ENCODE data around the gene LINGO3. TPM values are rescaled to one million over a fixed set of nuclear protein-coding genes. Genes with fewer than 3 reads are reported as not detected.

The LINGO3 gene
- total RNA-seq, 1 experiment from 2014 or later = not detected

DNA sequence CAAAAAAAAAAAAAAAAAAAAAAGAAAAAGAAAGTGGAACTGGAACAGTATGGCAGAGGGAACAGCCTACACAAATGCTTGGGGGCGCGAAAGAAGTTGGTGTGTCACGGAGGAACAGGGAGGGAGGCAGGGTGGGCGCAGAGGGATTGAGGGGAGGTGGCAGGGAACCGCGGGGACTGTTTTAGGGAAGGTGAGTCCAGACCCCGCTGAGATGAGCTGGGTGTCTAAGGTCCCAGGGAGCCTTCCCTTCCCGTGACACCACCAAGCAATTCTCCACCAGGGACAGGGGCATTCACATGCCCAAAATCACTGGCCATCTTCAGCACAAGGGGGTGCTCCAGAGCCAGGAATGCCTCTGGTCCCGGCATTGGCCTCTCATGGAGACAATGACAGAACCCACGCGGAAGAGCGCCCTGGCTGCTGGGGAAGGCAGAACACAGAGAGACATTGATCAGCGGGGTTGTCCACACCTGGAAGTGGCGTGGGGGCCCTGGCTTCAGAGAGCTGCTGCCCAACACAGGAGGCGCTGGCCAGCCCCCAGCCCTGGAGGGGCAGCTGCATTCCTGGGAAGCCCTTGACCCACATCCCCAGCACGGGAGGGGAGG, 32.9 kb downstream of the LINGO3 start:
- DNase-seq (ENCODE audit: low read depth) = peak; percentile 32
- in situ Hi-C loops (cut with HindIII; ENCODE audit: low pct_unique_long_range_greater_than_20kb, low sequenced_read_pairs) = no loop called here

DNA sequence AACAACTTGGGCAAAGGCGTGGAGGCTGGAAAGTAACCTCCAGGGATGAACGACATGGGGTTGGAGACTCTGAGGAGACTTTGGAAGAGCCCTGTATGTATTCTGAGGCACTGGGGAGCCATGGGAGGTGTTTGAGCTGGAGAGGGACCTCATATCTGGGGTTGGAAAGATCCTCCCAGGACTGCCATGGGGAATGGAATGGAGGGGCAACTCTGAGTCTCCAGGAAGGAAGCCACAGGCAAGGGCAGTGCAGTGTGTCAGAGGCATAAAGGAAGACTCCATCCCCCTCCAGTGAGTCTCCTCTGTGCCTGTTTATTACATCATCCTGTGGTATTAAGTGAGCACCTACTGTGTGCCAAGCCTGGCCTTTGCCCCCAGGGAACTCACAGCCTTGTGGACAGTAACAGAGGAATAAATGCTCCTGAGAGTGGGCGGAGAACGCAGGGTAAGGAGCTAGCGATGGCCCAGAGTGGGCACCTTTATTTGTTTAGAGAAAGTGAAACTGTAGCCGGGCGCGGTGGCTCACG, 33.7 kb downstream of the LINGO3 start:
- in situ Hi-C loops (cut with HindIII; ENCODE audit: low pct_unique_long_range_greater_than_20kb, low sequenced_read_pairs) = no loop called here
- no peak for DNase-seq (ENCODE audit: low read depth)

DNA sequence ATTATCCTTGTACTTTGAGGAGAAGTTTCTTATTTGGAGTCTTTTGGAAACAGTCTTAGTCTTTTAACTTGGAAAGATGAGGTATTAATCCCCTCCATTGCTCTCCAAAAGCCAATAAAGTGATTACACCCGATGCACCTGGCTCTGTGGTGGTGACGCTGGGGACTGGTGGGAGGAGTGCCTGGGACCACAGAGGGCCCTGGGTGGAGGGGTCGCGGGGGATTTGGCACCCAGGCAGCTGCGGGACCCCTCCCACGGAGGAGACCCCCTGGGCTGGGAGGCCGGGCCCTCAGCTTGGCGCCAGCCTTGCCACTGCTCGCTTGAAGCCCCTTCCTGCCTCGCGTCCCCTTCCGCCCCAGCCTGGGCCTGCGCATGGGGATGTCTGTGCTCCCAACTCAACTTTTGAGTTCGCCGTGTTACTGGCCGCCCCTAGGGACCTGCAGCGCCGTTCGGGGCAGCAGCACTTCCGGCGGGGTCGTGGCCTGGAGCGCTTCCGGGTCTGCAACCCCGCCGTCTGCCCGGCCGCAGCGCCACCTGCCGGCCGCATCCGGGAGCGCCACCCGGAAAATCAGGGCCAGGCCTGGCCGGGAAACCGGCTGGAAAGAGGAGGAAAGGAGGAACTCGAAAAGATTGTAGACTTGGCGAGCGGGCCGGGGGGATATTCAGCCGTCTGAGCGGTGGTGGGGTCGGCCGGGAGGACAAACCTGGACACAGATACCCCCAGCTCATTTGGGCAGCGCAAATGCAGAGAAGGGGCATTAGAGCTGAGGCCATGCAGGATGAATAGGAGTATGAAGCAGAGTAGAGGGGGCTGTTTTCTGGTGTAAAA, 34.4 kb downstream of the LINGO3 start:
- peak; percentile 54 for DNase-seq (ENCODE audit: low read depth)
- in situ Hi-C loops (cut with HindIII; ENCODE audit: low pct_unique_long_range_greater_than_20kb, low sequenced_read_pairs) = no loop called here

DNA sequence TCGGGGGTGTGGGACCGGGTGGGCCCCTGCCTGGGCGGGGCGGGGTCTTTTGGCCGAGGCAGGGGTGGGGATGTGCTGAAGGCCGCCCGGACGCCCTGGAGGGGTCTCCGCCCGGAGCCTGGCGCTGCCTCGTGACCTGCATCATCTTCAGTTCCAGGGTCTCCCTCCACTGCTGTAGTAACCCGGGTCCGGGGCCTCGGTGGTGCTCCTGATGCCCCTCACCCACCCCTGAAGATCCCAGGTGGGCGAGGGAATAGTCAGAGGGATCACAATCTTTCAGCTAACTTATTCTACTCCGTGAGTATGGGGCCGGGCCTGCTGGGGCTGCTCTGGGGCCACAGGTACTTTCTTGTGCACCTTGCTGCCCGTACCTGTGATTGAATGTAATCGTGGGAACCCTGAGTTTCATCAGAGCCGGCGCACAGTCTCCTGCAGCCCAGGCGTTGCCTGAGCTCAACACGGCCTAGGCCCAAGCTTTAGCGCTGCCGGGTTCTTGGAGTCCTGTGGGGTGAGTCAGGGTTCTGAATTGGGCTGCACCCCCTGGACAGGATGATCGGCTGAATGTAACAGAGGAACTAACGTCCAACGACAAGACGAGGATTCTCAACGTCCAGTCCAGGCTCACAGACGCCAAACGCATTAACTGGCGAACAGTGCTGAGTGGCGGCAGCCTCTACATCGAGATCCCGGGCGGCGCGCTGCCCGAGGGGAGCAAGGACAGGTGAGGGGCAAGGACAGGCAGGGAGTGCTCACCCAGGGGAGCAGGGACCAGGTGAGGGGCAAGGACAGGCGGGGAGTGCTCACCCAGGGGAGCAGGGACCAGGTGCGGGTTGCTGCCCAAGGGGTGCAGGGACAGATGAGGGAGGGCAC, 36.5 kb downstream of the LINGO3 start:
- DNase-seq (ENCODE audit: low read depth) = no peak
- in situ Hi-C loops (cut with HindIII; ENCODE audit: low pct_unique_long_range_greater_than_20kb, low sequenced_read_pairs) = no loop called here

DNA sequence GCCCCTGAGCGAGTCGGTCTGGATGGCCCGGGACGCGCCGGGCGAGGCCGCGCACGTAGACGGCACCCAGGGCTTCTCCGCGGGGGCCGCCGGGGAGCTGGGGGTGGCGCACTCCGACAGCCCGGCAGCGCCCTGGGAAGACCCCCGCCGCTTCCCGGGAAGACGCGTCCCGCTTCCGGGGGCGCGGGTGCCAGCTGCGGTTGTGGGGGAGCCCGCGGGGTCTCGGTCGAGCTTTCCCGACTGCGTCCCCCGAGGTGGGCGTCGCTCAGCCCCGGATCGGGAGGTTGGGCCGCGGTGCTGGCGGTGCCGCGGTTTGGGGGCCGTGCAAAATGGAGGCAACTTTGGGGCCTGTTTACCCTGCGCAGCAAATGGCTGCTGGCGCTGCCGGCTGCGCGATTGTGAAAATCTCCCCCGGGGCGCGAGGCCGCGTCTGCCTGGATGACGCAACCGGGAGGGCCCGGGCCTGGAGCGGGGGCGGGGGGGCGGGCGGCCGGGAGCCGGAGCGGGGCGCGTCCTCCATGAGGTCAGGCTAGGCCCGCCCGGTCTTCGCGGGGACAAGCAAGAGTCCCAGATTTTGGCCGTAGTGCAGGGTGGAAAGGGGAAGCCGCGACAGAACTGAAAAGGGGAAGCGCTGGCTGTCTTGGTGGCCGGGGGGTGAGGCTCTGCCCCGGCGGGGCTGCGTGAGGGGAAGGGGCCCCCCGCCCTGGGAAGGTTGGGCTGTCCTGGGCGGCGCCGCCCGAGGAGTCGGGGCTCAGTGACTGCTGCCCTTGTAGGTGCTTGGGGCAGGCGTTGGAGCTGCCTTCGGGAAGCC, 37.3 kb downstream of the LINGO3 start:
- no peak for DNase-seq (ENCODE audit: low read depth)
- in situ Hi-C loops (cut with HindIII; ENCODE audit: low pct_unique_long_range_greater_than_20kb, low sequenced_read_pairs) = no loop called here

DNA sequence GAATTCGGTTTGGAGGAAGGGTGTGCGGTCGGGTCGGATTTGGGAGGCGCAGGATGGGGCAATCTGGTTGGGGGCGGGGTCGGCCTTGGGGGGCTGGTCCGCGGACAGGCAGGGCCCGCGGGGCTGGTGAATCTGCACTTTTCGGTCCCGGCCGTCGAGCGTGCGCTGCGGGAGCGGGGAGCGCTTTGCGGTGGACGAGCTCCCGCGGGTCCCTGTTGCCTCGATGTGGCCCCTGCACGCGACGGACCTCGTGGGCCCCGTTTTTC, 37.9 kb downstream of the LINGO3 start:
- in situ Hi-C loops (cut with HindIII; ENCODE audit: low pct_unique_long_range_greater_than_20kb, low sequenced_read_pairs) = no loop called here
- no peak for DNase-seq (ENCODE audit: low read depth)

DNA sequence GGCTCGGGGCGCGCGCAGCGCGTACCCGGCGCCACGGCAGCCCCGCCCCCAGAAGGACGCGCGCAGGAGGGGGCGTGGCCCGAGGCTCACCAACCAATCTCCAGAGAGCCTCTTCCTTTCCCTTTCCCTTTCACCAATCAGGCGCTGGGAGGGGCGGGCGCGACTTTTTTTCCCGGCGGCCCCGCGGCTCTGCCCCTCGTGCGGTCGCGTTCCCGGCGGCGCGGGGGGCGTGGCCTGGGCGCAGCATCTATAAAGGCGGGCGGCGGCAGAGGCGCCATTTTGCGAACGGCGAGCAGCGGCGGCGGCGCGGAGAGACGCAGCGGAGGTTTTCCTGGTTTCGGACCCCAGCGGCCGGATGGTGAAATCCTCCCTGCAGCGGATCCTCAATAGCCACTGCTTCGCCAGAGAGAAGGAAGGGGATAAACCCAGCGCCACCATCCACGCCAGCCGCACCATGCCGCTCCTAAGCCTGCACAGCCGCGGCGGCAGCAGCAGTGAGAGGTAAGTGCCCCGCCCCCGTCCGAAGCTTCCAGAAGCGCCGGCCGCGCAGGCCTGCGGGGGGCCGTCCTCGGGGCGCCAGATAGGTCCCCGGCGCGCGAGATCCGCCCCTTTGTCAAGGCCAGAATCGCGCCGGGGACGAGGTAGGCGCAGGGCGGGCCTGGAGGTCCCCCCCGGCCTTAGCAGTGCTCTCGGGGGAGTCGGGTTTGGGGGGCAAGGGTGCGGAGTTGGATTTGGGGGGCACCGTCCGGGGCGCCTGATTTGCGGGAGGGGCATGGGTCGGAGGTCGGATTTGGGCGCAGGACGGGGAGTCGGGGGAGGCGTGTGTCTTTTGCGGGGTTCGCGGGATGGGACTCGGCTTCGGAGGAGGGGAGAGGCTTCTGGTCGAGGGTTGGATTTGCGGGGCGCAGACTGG, 38.5 kb downstream of the LINGO3 start:
- peak; percentile 93 for DNase-seq (ENCODE audit: low read depth)
- in situ Hi-C loops (cut with HindIII; ENCODE audit: low pct_unique_long_range_greater_than_20kb, low sequenced_read_pairs) = no loop called here

DNA sequence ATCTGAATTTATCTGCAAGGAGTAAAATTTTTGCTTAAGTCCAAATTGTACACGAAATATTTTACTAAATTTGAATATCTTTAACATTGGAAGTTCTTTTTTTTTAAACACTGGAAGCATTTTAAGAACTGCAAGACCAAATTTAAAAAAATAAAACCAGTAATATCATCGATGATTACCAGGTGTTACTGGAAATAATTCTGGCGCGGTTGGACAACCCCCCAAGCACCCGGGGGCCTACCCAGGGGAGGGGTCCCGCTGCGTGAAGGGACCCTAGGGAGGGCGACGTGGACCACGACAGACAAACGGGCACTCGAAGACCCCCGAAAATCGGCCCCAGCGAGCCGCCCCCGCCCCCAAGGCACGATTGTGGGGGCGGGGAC, 39.1 kb downstream of the LINGO3 start:
- in situ Hi-C loops (cut with HindIII; ENCODE audit: low pct_unique_long_range_greater_than_20kb, low sequenced_read_pairs) = no loop called here
- DNase-seq (ENCODE audit: low read depth) = no peak

DNA sequence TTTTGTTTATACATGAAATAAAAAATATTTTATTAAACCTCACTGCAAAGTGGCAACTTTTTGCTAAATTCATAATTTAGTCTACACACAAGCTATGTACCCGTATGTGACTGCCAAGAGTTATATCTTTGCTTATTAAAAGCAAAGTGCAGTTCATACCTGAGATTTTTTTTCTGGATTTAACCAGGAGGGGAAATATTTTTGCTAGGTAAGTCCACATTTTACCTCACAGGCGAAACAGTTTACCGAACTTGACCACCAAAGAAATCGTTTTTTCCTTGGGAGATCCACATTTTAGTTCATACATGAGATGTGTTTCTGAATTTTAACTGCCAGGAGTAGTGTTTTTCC, 39.5 kb downstream of the LINGO3 start:
- no peak for DNase-seq (ENCODE audit: low read depth)
- in situ Hi-C loops (cut with HindIII; ENCODE audit: low pct_unique_long_range_greater_than_20kb, low sequenced_read_pairs) = no loop called here

DNA sequence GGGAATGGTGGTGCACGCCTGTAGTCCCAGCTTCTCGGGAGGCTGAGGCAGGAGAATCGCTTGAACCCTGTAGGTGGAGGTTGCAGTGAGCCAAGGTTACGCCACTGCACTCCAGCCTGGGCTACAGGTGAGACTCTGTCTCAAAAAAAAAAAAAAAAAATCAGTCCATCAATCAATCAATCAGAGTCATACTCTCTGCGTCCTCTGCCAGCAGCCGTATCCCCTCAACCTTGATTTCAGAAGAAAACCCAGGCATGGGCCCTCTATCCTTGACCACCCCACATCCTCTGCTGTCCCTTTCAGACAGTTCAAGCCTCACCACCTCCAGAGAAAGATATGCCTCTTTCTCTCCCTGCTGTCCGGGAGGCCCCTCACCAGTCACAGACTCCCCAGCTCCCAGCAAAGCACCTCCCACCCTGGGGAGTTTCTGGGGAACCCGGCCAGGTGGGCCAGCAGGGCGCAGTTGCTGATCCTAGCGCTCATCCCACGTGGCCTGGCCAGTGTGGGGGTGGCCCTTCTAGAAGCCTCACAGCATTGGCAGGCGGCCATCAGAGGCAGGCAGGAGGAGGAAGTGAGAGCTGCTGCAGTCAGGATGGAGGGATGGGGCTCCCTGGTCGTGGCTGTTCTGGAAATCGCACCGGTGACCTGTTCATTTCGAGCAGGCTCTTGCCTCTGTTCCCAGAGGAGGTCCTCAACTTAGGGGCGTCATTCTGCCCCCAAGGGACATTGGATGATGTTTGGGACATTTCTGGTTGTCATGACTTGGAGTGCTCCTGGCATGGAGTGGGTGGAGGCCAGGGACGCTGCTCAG, 41.6 kb downstream of the LINGO3 start:
- in situ Hi-C loops (cut with HindIII; ENCODE audit: low pct_unique_long_range_greater_than_20kb, low sequenced_read_pairs) = no loop called here
- no peak for DNase-seq (ENCODE audit: low read depth)

DNA sequence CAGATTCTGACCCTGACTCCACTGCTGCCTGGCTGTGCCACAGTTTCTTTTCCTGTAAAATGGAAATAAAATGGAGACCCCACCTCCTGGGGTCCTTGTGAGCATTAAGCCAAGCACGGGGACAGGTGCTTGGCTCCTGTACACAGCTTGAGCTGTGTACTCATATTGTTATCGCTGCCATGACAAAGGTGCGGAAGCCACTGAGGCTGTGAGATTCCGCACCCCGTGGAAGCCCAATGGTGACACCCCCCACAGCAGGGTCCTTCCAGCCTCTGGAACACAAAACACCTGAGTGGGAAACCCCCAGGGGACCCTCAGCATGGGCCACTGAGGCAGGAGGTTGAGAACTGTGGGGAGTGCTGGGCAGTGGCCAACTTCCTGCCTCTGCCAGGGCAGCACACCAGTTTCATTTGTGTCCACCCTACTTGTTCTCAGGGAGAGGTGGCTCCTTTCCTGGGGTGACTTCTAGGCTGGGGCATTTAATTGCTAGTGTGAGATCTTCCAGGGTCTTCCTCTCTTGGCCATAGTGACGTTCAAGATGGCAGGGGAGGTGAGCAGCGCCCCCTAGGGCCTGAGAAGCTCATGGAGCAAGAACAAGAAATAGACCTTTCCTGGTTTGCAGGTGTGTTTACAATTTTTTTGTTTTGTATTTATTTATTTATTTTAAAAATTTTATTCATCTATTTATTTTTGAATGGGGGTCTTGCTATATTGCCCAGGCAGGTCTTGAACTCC, 46.3 kb downstream of the LINGO3 start:
- no peak for DNase-seq (ENCODE audit: low read depth)
- in situ Hi-C loops (cut with HindIII; ENCODE audit: low pct_unique_long_range_greater_than_20kb, low sequenced_read_pairs) = no loop called here

DNA sequence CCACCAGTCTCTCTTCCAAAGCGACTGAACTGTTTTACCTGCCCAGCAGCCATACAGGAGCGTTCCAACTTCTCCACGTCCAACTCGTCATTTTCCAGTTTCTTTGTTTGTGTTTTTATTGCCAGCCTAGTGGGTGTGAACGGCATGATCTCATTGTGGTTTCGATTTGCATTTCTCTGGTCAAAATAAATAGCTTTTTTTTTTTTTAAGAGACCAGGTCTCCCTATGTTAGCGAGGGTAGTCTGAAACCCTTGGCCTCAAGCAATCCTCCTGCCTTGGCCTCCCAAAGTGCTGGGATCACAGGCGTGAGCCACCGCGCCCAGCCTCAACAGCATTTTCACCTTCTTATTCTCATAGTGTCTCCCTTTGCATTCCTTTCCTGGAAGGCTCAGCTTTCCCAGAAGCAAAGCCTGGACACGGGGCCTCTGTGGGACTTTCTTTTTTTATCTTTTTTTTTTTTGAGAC, 47.6 kb downstream of the LINGO3 start:
- DNase-seq (ENCODE audit: low read depth) = peak; percentile 39
- in situ Hi-C loops (cut with HindIII; ENCODE audit: low pct_unique_long_range_greater_than_20kb, low sequenced_read_pairs) = no loop called here

DNA sequence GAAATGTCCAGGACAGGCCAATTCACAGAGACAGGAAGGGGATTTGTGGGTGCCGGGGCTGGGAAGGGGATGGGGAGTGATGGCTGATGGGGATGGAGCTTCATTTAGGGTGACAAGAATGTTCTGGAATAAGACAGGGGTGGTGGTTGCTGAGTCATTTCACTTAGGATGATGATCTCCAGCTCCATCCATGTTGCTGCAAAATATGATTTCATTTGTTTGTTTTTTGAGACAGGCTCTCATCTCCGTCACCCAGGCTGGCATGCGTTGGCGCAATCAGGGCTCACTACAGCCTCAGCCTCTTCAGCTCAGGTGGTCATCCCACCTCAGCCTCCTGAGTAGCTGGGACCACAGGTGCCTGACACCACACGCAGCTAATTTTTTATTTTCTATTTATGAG, 48.6 kb downstream of the LINGO3 start:
- in situ Hi-C loops (cut with HindIII; ENCODE audit: low pct_unique_long_range_greater_than_20kb, low sequenced_read_pairs) = no loop called here
- DNase-seq (ENCODE audit: low read depth) = no peak
